ENCODE results near the gene STEAP2.

- TF ChIP-seq CTCF (IDR thresholded peaks at IDR 0.05) (no peak), POLR2AphosphoS5 (IDR thresholded peaks at IDR 0.05) (no peak)
These were observed 20.5 kb upstream of the STEAP2 start for GRCh38 chr7:90190995-90191394.

All from suprapubic skin (tissue), 3 donors.